Loucy (cell line): ENCODE results near the gene PNPLA7.

ENCODE experiments used
- H2AFZ ChIP-seq: fragments of 200-600 bp; sonication (generic); 2 replicates; pipeline ENCODE4 v1.6.0; 2016; ENCODE audit warnings: antibody characterized with exemption, mild to moderate bottlenecking, low read length, moderate library complexity
- H3F3A ChIP-seq: fragments of 200-600 bp; 2 replicates; pipeline ENCODE4 v1.6.0; 2016; ENCODE audit warnings: antibody characterized with exemption, low read depth, mild to moderate bottlenecking
- H3K27me3 ChIP-seq: fragments of 200-600 bp; sonication (generic); 2 replicates; pipeline ENCODE4 v1.6.1; 2014; ENCODE audit warnings: low read length, mild to moderate bottlenecking; ENCODE audit not compliant: insufficient read depth, poor library complexity, severe bottlenecking
- H3K36me3 ChIP-seq: fragments of 200-600 bp; sonication (generic); 2 replicates; pipeline ENCODE4 v1.6.1; 2016; ENCODE audit warnings: low read length; ENCODE audit not compliant: insufficient read depth
- H3K4me1 ChIP-seq: fragments of 200-600 bp; sonication (generic); 2 replicates; pipeline ENCODE4 v1.5.1; 2014; ENCODE audit warnings: low read length, mild to moderate bottlenecking; ENCODE audit not compliant: insufficient read depth, poor library complexity, severe bottlenecking
- H3K4me2 ChIP-seq: fragments of 200-600 bp; sonication (generic); 2 replicates; pipeline ENCODE4 v1.6.0; 2014; ENCODE audit warnings: antibody characterized with exemption, low read length, low read depth, mild to moderate bottlenecking; ENCODE audit not compliant: poor library complexity, severe bottlenecking
- H3K4me3 ChIP-seq: fragments of 200-600 bp; sonication (generic); 2 replicates; pipeline ENCODE4 v1.5.1; 2014; ENCODE audit warnings: low read length, mild to moderate bottlenecking, mixed read lengths; ENCODE audit not compliant: poor library complexity, severe bottlenecking
- H3K79me2 ChIP-seq: fragments of 200-600 bp; sonication (generic); 2 replicates; pipeline ENCODE4 v1.6.1; 2014; ENCODE audit warnings: low read length; ENCODE audit not compliant: insufficient read depth
- H3K9ac ChIP-seq: fragments of 200-600 bp; sonication (generic); 2 replicates; pipeline ENCODE4 v1.6.0; 2014; ENCODE audit warnings: mild to moderate bottlenecking, low read depth, low read length, moderate library complexity; ENCODE audit not compliant: poor library complexity, severe bottlenecking
- H3K9me2 ChIP-seq: fragments of 200-600 bp; sonication (generic); replicated peaks from 2 replicates; pipeline ENCODE4 v1.6.1; 2016; ENCODE audit warnings: low read depth, low read length, mixed read lengths
- H3K9me3 ChIP-seq: fragments of 200-600 bp; sonication (generic); 2 replicates; pipeline ENCODE4 v1.6.1; 2014; ENCODE audit warnings: mild to moderate bottlenecking, antibody characterized with exemption, low read length, low read depth; ENCODE audit not compliant: insufficient read depth
- H4K20me1 ChIP-seq: fragments of 200-600 bp; sonication (generic); 2 replicates; pipeline ENCODE4 v1.6.0; 2014; ENCODE audit warnings: antibody characterized with exemption, low read length, mild to moderate bottlenecking; ENCODE audit not compliant: insufficient read depth, poor library complexity, severe bottlenecking
- EZH2phosphoT487 ChIP-seq: fragments of 200-600 bp; IDR thresholded peaks from 2 replicates; pipeline ENCODE4 v1.6.1; 2018; ENCODE audit warnings: antibody characterized with exemption, mild to moderate bottlenecking, moderate library complexity, borderline replicate concordance
- TF ChIP-seq, protein P1 (sequence below): fragments of 200-600 bp; sonication (generic); conservative IDR thresholded peaks from 2 replicates; pipeline ENCODE4 v1.5.1; 2014; ENCODE audit warnings: mild to moderate bottlenecking, antibody characterized with exemption, low read length

Gene PNPLA7

GRCh38 chr9:137586854-137587253, 36.7 kb upstream of the PNPLA7 start:
- Histone ChIP-seq H3K4me1 (peaks cover 15% of the 10 kb centered on the region), H3K79me2 (peaks cover 28% of the 10 kb centered on the region), H3K36me3 (peaks cover 3% of the 10 kb centered on the region; the same call in 1 of the 2 replicates), H3K4me3 (no peak overlapping the region), H2AFZ (no peak overlapping the region), H3K27me3 (no peaks in the 10 kb centered on the region), H3K9ac (no peak overlapping the region), H3K4me2 (no peak overlapping the region), H3K9me2 (no peaks in the 10 kb centered on the region), H3K9me3 (no peaks in the 10 kb centered on the region), H3F3A (no peaks in the 10 kb centered on the region), H4K20me1 (peaks cover 16% of the 10 kb centered on the region)
- TF ChIP-seq EZH2phosphoT487: no peak
- TF ChIP-seq, protein P1, sequence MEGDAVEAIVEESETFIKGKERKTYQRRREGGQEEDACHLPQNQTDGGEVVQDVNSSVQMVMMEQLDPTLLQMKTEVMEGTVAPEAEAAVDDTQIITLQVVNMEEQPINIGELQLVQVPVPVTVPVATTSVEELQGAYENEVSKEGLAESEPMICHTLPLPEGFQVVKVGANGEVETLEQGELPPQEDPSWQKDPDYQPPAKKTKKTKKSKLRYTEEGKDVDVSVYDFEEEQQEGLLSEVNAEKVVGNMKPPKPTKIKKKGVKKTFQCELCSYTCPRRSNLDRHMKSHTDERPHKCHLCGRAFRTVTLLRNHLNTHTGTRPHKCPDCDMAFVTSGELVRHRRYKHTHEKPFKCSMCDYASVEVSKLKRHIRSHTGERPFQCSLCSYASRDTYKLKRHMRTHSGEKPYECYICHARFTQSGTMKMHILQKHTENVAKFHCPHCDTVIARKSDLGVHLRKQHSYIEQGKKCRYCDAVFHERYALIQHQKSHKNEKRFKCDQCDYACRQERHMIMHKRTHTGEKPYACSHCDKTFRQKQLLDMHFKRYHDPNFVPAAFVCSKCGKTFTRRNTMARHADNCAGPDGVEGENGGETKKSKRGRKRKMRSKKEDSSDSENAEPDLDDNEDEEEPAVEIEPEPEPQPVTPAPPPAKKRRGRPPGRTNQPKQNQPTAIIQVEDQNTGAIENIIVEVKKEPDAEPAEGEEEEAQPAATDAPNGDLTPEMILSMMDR: no peak

DNA sequence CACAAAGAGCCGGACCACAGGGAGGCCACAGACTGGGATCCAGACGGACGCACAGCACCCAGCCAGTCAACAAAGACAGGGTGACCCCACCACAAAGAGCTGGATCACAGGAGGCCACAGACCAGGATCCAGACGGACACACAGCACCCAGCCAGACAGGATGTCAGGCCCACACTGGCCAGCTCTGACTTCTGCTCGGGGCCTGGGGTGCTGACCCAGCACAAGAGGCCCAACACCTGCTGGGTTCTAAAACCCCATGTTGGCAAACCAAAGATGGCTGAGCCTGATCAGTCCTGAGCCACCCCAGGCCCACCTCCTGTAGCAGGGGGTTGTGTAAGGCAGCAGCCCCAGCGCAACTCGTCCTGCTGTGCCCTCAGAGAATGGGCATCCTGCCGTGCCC, 33.8 kb upstream of the PNPLA7 start:
- peaks cover 3% of the 10 kb centered on the region; the same call in 1 of the 2 replicates for H3K36me3 ChIP-seq
- no peaks in the 10 kb centered on the region for H3F3A ChIP-seq
- no peaks in the 10 kb centered on the region for H3K9me2 ChIP-seq
- no peak overlapping the region for H3K9ac ChIP-seq
- H3K79me2 ChIP-seq: peaks cover 19% of the 10 kb centered on the region
- peaks cover 7% of the 10 kb centered on the region for H4K20me1 ChIP-seq
- no peak overlapping the region for H2AFZ ChIP-seq
- no peak overlapping the region for H3K4me3 ChIP-seq
- no peak overlapping the region for H3K4me2 ChIP-seq
- H3K27me3 ChIP-seq: no peaks in the 10 kb centered on the region
- no peaks in the 10 kb centered on the region for H3K9me3 ChIP-seq
- peaks cover 13% of the 10 kb centered on the region for H3K4me1 ChIP-seq
- TF ChIP-seq EZH2phosphoT487: no peak
- TF ChIP-seq, protein P1: no peak

DNA sequence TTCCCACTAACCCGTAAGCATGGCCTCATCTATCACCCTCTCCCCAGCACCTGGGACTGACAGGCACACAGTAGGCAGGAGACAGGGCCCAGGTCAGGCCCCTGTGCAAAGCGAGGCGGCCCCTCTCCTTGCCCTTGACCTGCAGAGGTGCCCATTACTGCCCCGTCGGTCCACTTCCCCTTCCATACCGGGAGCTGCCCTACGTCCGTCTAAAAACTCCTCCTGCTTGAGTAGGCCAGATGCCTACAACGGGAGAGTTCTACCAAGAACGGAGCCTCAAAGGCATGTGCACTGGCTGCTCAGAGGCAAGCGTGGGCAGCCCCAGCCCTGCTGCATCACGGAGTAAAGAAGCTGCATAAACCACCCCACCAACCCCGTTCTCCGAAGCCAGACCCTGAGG, 33.1 kb upstream of the PNPLA7 start:
- no peaks in the 10 kb centered on the region for H3F3A ChIP-seq
- no peak overlapping the region for H2AFZ ChIP-seq
- H4K20me1 ChIP-seq: peaks cover 7% of the 10 kb centered on the region
- no peak overlapping the region for H3K4me3 ChIP-seq
- no peaks in the 10 kb centered on the region for H3K27me3 ChIP-seq
- H3K4me1 ChIP-seq: peaks cover 7% of the 10 kb centered on the region
- peaks cover 3% of the 10 kb centered on the region; the same call in 1 of the 2 replicates for H3K36me3 ChIP-seq
- no peak overlapping the region for H3K4me2 ChIP-seq
- peaks cover 17% of the 10 kb centered on the region; the same call in 1 of the 2 replicates for H3K79me2 ChIP-seq
- no peak for TF ChIP-seq EZH2phosphoT487
- TF ChIP-seq, protein P1: no peak
- no peak overlapping the region for H3K9ac ChIP-seq
- H3K9me3 ChIP-seq: no peaks in the 10 kb centered on the region
- H3K9me2 ChIP-seq: no peaks in the 10 kb centered on the region
